HepG2 (cell line): ENCODE measurements around the gene HDAC10. TPM values are rescaled to one million over a fixed set of nuclear protein-coding genes. Genes with fewer than 3 reads are reported as not detected.

Source experiments
- FIP1L1 ChIP-seq: fragments of 200-400 bp; formaldehyde crosslinking; IDR thresholded peaks from 2 replicates; pipeline ENCODE4 v1.6.1; 2018; ENCODE audit warnings: low read depth, mild to moderate bottlenecking, low read length, moderate library complexity, borderline replicate concordance; ENCODE audit not compliant: insufficient read depth
- FOXM1 ChIP-seq: sonication (generic); formaldehyde crosslinking; IDR thresholded peaks from 2 replicates; pipeline ENCODE4 v1.5.0; 2020; ENCODE audit warnings: missing genetic modification reagents
- KAT7 ChIP-seq: IDR thresholded peaks from 2 replicates; pipeline ENCODE4 v1.6.1; 2018; ENCODE audit warnings: borderline replicate concordance, missing compliant biosample characterization
- MIER3 ChIP-seq: IDR thresholded peaks from 2 replicates; pipeline ENCODE4 v1.6.1; 2016; ENCODE audit warnings: missing compliant biosample characterization, borderline replicate concordance
- MXI1 ChIP-seq: IDR thresholded peaks from 3 replicates; pipeline ENCODE4 v1.6.1; 2012; ENCODE audit warnings: low read depth, low read length, inconsistent platforms, borderline replicate concordance
- NCOA5 ChIP-seq: sonication (generic); formaldehyde crosslinking; IDR thresholded peaks from 2 replicates; pipeline ENCODE4 v1.4.0; 2020; ENCODE audit warnings: missing genetic modification reagents
- NFIB ChIP-seq: sonication (generic); formaldehyde crosslinking; IDR thresholded peaks from 2 replicates; pipeline ENCODE4 v1.9.0; 2021; ENCODE audit warnings: missing genetic modification reagents, mild to moderate bottlenecking, borderline replicate concordance
- NFKBIZ ChIP-seq: IDR thresholded peaks from 2 replicates; pipeline ENCODE4 v1.6.1; 2018; ENCODE audit warnings: missing genetic modification reagents, missing compliant biosample characterization
- NONO ChIP-seq, 2 experiments: fragments of 450-650 bp in 1 of 2; sonication (generic) in 1 of 2; formaldehyde crosslinking in 1 of 2; IDR thresholded peaks in 1 of 2; conservative IDR thresholded peaks in 1 of 2; 2 replicates each; pipeline versions ENCODE4 v1.6.1 to v1.8.0; 2017 to 2022; ENCODE audit warnings: mild to moderate bottlenecking in 1 of 2, missing genetic modification reagents in 1 of 2, moderate library complexity in 1 of 2
- PCBP2 ChIP-seq: fragments of 200-400 bp; formaldehyde crosslinking; optimal IDR thresholded peaks from 2 replicates; pipeline ENCODE3; 2018; ENCODE audit warnings: low read length, low read depth; ENCODE audit not compliant: poor library complexity, severe bottlenecking
- SP5 ChIP-seq: IDR thresholded peaks from 2 replicates; pipeline ENCODE4 v1.6.1; 2016; ENCODE audit warnings: low read depth, borderline replicate concordance
- SPEN ChIP-seq: sonication (generic); formaldehyde crosslinking; IDR thresholded peaks from 2 replicates; pipeline ENCODE4 v1.5.1; 2020; ENCODE audit warnings: low read depth, mild to moderate bottlenecking, missing genetic modification reagents
- TEAD3 ChIP-seq: optimal IDR thresholded peaks from 2 replicates; pipeline ENCODE3; 2016; ENCODE audit warnings: borderline replicate concordance
- THYN1 ChIP-seq: sonication (generic); formaldehyde crosslinking; IDR thresholded peaks from 2 replicates; pipeline ENCODE4 v1.8.1; 2023; ENCODE audit warnings: low read depth, mild to moderate bottlenecking, moderate library complexity, missing genetic modification reagents, borderline replicate concordance
- ZNF136 ChIP-seq: sonication (generic); formaldehyde crosslinking; IDR thresholded peaks from 2 replicates; pipeline ENCODE4 v1.8.1; 2022; ENCODE audit warnings: low read depth, mild to moderate bottlenecking, moderate library complexity, missing genetic modification reagents
- ZNF382 ChIP-seq: sonication (generic); formaldehyde crosslinking; IDR thresholded peaks from 2 replicates; pipeline ENCODE4 v1.5.0; 2020; ENCODE audit warnings: missing genetic modification reagents, mild to moderate bottlenecking, borderline replicate concordance
- ZNF432 ChIP-seq: sonication (generic); formaldehyde crosslinking; IDR thresholded peaks from 2 replicates; pipeline ENCODE4 v1.5.0; 2020; ENCODE audit warnings: missing genetic modification reagents, mild to moderate bottlenecking, borderline replicate concordance
- ZNF619 ChIP-seq: sonication (generic); formaldehyde crosslinking; IDR thresholded peaks from 2 replicates; pipeline ENCODE4 v1.4.0; 2020; ENCODE audit warnings: mild to moderate bottlenecking, missing genetic modification reagents
- ZNF704 ChIP-seq: sonication (generic); formaldehyde crosslinking; IDR thresholded peaks from 2 replicates; pipeline ENCODE4 v1.8.1; 2023; ENCODE audit warnings: mild to moderate bottlenecking, inconsistent platforms, moderate library complexity, missing genetic modification reagents, borderline replicate concordance
- ZNF75D ChIP-seq: sonication (generic); formaldehyde crosslinking; IDR thresholded peaks from 2 replicates; pipeline ENCODE4 v1.8.1; 2023; ENCODE audit warnings: missing genetic modification reagents, mild to moderate bottlenecking, borderline replicate concordance
- polyA plus RNA-seq, 8 experiments: library from polyadenylated mRNA; depleted of rRNA in 3 of 8; stranded (reverse) in 7 of 8; unstranded in 1 of 8; fragments of >200 nt; fragmentation: Illumina TruSeq in 4 of 8; extraction: Trizol in 4 of 8; gene quantifications; 2 replicates each; pipeline versions ENCODE4 v1.2.1 to v1.2.3, GENCODE V29; 2011 to 2016; ENCODE audit warnings: low read depth in 4 of 8, missing spikeins in 1 of 8, mixed read lengths in 1 of 8; ENCODE audit not compliant: insufficient read depth in 1 of 8
- total RNA-seq, 5 experiments: library from RNA; depleted of rRNA; stranded (reverse); fragments of >200 nt; fragmentation: Illumina TruSeq; extraction: Trizol; gene quantifications; 2 replicates each; pipeline ENCODE4 v1.2.3, GENCODE V29; 2016; ENCODE audit warnings: low read depth in 1 of 5
- TF ChIP-seq, protein P1 (sequence below): sonication (generic); formaldehyde crosslinking; IDR thresholded peaks from 2 replicates; pipeline ENCODE4 v1.9.0; 2021; ENCODE audit warnings: missing genetic modification reagents, borderline replicate concordance
- TF ChIP-seq, protein P2 (sequence below): sonication (generic); formaldehyde crosslinking; IDR thresholded peaks from 2 replicates; pipeline ENCODE4 v1.5.1; 2020; ENCODE audit warnings: missing genetic modification reagents, mild to moderate bottlenecking, borderline replicate concordance

HDAC10 gene
- total and polyA plus RNA-seq, 2 of the 13 experiments (the other 11 are each of a cell fraction or from before 2014, with no cell fraction given): 13.9 to 14.9 TPM

DNA sequence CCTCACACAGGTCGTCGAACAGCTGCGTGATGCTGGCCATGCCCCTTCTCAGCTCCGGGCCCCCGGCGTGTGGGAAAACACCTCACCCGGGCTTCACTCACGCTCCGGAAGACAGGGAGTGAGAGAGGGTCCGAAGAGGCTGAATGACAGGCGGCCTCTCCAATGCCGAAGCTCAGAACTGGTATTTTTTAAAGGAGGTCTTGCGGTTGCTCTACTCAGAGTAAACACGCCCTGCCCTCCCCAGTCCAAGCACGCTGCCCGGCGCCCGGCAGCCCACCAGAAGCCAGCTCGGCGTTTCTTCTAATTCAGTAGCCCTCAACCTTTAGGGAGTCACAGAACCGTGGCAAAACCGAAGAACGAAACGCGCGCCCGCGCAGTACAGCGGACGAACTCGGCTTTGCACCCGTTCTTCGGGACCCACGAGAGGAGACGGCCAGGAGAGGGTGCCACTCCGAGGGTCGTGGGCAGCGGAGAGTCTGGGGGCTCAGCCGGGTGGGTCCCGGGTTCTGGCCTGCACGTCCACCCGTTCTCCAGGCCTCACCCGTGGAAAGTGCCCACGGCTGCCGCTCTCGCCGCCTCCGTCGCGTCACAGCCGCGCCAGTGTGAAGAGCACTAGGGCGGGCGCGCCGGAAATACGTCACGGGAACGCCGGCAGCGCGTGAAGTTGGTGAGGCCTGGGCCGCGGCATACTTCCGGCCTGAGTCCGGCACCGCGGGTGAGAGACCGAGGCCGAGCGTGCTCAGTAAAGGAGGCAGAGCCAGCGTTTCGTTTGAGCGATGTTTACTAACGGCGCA lies 6.4 kb downstream of the HDAC10 start, which contains the start of gene TUBGCP6 (continued):
- TF ChIP-seq ZNF704 (CRISPR knock-in tag) (no peak), FIP1L1 (no peak), ZNF619 (CRISPR knock-in tag) (peak; percentile 89; the same call in 1 of the 2 replicates), ZNF136 (CRISPR knock-in tag) (0 out of 2 replicates have a peak, but pooled peaks have one; percentile 69), NFKBIZ (CRISPR knock-in tag) (0 out of 2 replicates have a peak, but pooled peaks have one; percentile 84), PCBP2 (no peak), NFIB (CRISPR knock-in tag) (no peak), TEAD3 (CRISPR knock-in tag) (peak; percentile 71), SPEN (CRISPR knock-in tag) (peak; percentile 99), FOXM1 (CRISPR knock-in tag) (peak; percentile 80), THYN1 (CRISPR knock-in tag) (no peak), NCOA5 (CRISPR knock-in tag) (no peak), ZNF432 (CRISPR knock-in tag) (no peak), KAT7 (CRISPR knock-in tag) (peak; percentile 93; the same call in 1 of the 2 replicates), ZNF382 (CRISPR knock-in tag) (no peak), NONO (IDR thresholded peaks at IDR 0.05) (no peak), NONO (CRISPR knock-in tag; conservative IDR thresholded peaks at IDR 0.05) (peak; percentile 87; the same call in 1 of the 2 replicates), SP5 (CRISPR knock-in tag) (peak; percentile 38; the same call in 1 of the 2 replicates), MXI1 (peak; percentile 90; the same call in 2 of the 3 replicates), ZNF75D (CRISPR knock-in tag) (no peak), MIER3 (CRISPR knock-in tag) (peak; percentile 96)
- TF ChIP-seq, protein P1, sequence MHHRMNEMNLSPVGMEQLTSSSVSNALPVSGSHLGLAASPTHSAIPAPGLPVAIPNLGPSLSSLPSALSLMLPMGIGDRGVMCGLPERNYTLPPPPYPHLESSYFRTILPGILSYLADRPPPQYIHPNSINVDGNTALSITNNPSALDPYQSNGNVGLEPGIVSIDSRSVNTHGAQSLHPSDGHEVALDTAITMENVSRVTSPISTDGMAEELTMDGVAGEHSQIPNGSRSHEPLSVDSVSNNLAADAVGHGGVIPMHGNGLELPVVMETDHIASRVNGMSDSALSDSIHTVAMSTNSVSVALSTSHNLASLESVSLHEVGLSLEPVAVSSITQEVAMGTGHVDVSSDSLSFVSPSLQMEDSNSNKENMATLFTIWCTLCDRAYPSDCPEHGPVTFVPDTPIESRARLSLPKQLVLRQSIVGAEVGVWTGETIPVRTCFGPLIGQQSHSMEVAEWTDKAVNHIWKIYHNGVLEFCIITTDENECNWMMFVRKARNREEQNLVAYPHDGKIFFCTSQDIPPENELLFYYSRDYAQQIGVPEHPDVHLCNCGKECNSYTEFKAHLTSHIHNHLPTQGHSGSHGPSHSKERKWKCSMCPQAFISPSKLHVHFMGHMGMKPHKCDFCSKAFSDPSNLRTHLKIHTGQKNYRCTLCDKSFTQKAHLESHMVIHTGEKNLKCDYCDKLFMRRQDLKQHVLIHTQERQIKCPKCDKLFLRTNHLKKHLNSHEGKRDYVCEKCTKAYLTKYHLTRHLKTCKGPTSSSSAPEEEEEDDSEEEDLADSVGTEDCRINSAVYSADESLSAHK (CRISPR knock-in tag): no peak
- TF ChIP-seq, protein P2, sequence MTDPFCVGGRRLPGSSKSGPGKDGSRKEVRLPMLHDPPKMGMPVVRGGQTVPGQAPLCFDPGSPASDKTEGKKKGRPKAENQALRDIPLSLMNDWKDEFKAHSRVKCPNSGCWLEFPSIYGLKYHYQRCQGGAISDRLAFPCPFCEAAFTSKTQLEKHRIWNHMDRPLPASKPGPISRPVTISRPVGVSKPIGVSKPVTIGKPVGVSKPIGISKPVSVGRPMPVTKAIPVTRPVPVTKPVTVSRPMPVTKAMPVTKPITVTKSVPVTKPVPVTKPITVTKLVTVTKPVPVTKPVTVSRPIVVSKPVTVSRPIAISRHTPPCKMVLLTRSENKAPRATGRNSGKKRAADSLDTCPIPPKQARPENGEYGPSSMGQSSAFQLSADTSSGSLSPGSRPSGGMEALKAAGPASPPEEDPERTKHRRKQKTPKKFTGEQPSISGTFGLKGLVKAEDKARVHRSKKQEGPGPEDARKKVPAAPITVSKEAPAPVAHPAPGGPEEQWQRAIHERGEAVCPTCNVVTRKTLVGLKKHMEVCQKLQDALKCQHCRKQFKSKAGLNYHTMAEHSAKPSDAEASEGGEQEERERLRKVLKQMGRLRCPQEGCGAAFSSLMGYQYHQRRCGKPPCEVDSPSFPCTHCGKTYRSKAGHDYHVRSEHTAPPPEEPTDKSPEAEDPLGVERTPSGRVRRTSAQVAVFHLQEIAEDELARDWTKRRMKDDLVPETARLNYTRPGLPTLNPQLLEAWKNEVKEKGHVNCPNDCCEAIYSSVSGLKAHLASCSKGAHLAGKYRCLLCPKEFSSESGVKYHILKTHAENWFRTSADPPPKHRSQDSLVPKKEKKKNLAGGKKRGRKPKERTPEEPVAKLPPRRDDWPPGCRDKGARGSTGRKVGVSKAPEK: peak; percentile 5; the same call in 1 of the 2 replicates
